GM12892 (cell line): ENCODE data around the gene OMG.
"Not testable (repeated sequence)": the region's sequence is repeated elsewhere in the genome, so short reads cannot be mapped to it uniquely, and the experiment has no call there.

Source experiments
- DNase-seq: peaks from one replicate; pipeline ENCODE4 v3.0.0; 2011; ENCODE audit not compliant: insufficient read length
- FAIRE-seq: peaks from 2 replicates; lab custom pipeline; 2011; peaks lifted over from hg19 to GRCh38; lab: Jason Lieb, UNC
- POLR2A ChIP-seq: IDR thresholded peaks from 2 replicates; pipeline ENCODE4 v1.6.1; 2011; ENCODE audit warnings: low read depth, low read length, control low read depth
- POLR2AphosphoS5 ChIP-seq: IDR thresholded peaks from 2 replicates; pipeline ENCODE4 v1.6.1; 2011; ENCODE audit warnings: low read depth, low read length, control low read depth
- TAF1 ChIP-seq: IDR thresholded peaks from 2 replicates; pipeline ENCODE4 v1.6.1; 2011; ENCODE audit warnings: low read depth, mild to moderate bottlenecking, control low read depth, low read length, borderline replicate concordance

OMG gene

DNA sequence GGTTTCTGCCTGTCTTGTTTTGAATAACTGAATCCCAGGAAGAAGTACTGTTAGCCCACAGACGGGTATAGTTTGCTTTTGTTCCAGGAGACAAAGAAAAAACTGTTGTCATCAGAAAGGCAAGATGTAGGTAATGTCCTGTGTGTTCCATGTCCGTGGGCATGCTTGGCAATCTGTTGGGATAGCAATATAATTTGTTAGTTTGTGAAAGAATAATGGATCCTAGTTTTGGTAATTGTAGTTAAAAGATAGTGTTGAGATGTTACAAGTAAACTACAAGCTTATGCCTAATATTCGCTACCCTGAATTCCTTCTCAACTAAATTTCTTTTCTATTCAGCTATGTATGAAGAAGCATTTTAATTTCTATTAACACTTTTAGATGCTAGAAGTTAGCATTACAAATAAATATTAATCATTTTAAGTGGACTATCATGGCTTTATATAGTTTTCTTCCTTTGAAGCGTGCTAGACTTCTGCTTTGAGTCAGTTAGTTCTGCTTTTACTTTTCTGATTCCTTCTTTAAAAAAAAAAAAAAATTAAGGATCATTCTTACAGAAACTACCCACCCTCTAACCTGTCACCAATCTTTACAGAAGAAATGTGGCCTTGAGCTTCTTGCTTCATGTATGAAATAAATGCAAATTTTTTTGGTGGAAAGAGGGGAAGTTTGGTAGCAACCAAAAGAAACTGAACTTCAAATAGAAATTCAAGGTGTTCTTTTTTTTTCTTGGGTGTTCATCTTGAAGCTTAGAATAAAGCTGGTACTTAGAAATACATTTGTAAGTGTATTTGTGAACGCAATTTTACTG is 22.0 kb upstream of the OMG start:
- no peak for DNase-seq
- TF ChIP-seq TAF1, result no peak
- FAIRE-seq, result peak; percentile 96

DNA sequence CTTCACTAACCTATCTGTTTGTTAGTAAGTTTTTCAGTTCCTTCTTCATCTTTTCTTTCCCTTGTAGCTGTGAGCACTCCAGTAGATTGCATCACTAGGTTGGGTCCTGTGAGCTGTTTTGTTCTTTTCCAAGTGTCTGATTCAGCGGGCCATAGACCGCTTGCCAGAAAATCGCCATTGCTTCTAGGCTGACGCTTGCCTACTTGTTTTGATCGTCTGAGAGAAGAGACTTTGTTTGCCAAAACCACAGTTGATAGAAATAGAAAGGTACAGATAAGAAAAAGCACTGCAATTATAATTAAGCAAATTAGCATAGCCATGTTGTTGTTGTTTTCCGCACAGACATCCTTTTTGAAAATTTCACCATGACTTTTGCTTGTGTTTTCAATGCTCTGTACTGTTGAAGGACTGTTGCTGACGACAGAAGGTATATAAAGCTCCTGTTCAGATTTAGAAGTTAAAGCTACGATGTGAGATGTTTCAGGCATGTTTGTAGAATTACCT is 21.3 kb upstream of the OMG start:
- DNase-seq (no peak), FAIRE-seq (no peak)
- 0 out of 2 replicates have a peak, but pooled peaks have one; percentile 30 for TF ChIP-seq POLR2AphosphoS5
- TF ChIP-seq TAF1, result no peak

DNA sequence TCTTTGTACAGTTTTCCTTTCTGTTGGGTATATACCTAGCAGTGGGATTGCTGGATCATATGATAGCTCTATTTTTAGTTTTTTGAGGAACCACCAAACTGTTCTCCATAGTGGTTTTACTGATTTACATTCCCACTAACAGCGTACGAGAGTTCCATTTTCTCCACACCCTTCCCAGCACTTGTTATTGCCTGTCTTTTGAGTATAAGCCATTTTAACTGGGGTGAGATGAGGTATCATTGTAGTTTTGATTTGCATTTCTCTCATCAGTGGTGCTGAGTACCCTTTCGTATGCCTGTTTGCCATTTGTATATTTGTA is 17.7 kb upstream of the OMG start:
- FAIRE-seq, result peak; percentile 71
- TF ChIP-seq POLR2AphosphoS5, result no peak
- TF ChIP-seq TAF1, result no peak
- TF ChIP-seq POLR2A, result no peak
- DNase-seq, result no peak

DNA sequence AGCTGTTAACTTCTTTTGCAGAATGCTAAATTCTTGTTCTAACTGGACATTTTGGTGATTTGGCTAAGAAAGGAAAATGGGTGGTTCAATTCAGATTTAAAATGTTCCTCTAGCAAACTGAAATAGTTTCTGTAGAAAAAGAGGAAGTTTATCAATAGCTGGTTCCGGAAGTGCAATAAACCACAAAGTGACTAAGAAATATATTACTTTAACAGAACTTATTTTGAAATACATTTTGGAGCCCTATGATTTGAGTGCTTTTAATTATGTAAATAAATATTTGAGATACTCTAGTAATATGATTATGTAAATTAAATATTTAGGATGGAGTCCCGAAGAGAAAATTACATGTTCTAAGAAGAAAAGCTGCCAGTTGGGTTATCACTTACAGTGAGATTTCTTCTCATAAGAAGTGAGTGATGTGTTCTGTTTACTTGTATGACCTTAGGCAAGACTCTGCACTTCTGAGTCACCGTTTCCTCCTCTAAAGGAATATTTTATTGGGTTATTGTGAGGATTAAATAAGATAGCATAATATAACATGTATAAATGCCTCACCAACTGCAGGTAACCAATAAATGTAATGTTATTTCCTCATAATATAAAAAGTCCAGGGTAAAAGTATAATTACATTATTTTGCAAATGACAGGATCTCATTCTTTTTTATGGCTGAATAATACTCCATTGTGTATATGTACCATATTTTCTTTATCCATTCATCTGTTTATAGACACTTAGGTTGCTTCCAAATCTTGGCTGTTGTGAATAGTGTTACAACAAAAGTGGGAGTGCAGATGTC is 17.1 kb upstream of the OMG start, which contains the start of gene EVI2B:
Gene EVI2B (minus strand): TSS at position 73 of the 800 bp plus-strand sequence. CDS start 8,445 bp downstream, outside the sequence.
- peak; percentile 14 for FAIRE-seq
- DNase-seq, result no peak
- TF ChIP-seq POLR2AphosphoS5 (peak; percentile 42; the same call in 1 of the 2 replicates), POLR2A (0 out of 2 replicates have a peak, but pooled peaks have one; percentile 37), TAF1 (no peak)

DNA sequence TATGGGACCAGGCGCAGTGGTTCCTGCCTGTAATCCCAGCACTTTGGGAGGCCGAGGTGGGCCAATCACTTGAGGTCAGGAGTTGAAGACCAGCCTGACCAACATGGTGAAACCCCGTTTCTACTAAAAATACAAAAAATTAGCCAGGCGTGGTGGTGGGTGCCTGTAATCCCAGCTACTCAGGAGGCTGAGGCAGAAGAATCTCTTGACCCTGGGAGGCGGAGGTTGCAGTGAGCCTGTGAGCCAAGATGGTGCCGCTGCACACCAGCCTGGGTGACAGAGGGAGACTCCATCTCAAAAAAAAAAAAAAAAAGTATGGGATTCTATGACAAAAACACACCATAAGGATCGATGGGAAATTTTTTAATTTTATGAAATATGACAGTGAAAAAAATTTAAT is 15.2 kb upstream of the OMG start:
- not testable (repeated sequence) for DNase-seq
- peak; percentile 78 for FAIRE-seq

DNA sequence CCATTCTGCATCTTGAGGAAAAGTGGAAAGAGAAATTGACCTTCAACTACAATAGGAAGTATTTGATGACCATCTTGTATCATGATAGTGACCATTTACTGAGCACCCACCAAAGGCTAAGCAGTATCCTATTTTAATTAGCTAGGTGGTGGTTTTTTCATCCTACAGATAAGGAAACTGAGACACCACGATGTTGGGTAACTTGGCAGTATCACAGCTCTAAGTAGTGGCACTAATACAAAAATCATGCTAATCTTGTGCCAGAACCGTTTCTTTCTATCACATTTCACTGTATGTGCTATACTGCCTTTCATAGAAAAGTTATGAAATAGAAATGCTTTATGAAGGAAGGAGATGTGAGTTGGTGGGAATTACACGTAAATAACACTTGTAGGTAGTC is 14.5 kb upstream of the OMG start:
- DNase-seq, result no peak
- TF ChIP-seq TAF1, result no peak
- no peak for TF ChIP-seq POLR2AphosphoS5
- TF ChIP-seq POLR2A, result no peak
- peak; percentile 78 for FAIRE-seq

DNA sequence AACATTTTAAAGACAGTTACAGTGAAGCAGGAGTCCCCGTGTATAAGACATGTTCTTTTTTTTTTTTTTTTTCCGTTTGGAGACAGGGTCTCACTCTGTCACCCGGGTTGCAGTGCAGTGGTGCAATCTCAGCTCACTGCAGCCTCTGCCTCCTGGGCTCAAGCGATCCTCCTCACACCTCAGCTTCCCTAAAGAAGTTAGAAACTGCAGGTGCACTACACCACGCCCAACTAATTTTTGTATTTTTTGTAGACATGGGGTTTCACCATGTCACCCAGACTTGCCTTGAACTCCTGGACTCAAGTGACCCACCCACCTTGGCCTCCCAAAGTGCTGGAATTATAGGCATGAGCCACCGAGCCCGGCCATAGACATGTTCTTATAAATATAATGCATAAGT is 13.8 kb upstream of the OMG start:
- no peak for TF ChIP-seq TAF1
- TF ChIP-seq POLR2A, result no peak; the same call in 1 of the 2 replicates
- TF ChIP-seq POLR2AphosphoS5, result no peak
- FAIRE-seq, result peak; percentile 83
- DNase-seq, result no peak

DNA sequence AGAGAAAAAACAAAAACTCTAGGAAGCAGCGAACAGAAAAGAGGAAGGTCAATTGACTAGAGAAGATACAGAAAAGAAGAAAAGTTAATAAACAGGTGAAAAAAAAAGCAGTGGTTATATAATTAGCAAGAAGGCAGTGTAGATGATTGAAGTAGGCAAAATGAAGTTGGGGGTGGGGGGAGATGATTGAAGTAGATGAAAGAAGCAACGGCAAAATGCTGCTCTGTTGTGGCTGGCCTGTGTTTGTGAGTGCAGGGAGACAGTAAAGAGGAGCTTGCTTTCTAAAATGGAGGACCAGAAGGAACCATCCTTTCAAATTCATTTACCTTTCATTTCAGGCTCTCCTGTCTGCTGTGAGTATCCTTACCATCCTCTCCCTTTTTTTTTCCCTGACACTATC is 13.2 kb upstream of the OMG start:
- TF ChIP-seq POLR2A, result no peak
- no peak for TF ChIP-seq POLR2AphosphoS5
- TF ChIP-seq TAF1, result no peak
- peak; percentile 86 for FAIRE-seq
- DNase-seq, result no peak

DNA sequence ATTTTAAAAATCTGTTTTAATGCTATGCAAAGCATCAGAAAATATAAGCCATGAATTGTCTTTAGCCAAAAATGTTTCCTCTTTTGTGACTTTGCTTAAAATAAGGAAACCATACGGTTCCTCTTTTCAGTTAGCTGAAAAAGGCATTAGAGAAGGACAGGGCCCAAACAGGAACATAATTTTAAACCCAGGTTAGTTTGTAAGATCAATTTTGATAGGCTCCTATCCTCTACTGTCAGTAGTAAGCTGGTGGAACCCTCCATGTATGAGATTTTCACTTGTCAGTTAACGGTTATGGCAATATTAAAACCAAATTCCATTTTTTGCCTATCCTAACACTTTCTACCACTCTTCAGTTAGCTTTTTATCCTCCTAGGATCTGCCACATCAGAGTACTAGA is 12.5 kb upstream of the OMG start:
- DNase-seq (no peak), FAIRE-seq (peak; percentile 96)
- TF ChIP-seq POLR2AphosphoS5 (no peak), TAF1 (no peak), POLR2A (no peak)

DNA sequence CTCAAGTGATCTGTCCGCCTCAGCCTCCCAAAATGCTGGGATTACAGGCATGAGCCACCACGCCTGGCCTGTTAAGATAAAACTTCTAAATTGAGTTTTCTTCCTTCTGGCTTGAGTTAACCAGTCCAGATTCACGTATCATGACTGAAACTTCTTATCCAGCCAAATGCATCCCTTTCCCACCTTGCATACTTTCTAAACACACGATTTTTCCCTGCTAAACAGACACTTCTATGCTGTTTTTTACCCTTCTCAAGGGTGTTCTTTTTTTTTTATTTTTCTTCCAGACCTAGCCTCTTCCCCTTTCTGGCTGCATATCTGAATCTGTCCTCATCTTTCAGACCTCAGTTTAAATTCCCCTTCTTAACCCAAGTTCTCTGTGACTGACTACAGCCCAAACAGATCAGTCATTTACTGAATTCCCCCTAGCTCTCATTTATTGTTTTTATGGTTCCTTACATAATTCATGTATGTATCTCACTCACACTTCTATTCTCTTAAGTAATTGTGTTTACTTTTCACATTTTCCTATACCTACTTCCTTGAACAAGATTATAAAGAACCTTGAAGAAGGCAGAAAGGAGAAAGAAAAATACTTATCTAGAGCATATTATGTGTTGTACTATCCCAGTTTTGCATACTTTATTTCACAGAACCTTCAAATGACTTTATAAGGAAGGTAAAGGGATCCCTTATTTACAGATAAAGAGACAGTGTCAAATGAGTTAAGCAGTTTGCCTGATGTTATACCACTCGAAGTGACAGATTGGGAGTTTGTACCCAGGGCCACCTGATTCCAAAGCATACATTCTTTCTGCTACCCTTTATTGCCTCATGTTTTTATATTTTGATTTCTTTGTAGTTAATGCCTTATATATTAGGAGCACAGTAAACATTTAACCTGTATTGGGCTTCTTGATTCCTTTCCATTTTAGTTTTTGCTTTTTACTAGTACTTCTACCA is 11.6 kb upstream of the OMG start:
- FAIRE-seq (peak; percentile 96), DNase-seq (no peak)
- TF ChIP-seq POLR2A (no peak), POLR2AphosphoS5 (no peak; the same call in 1 of the 2 replicates), TAF1 (no peak)

DNA sequence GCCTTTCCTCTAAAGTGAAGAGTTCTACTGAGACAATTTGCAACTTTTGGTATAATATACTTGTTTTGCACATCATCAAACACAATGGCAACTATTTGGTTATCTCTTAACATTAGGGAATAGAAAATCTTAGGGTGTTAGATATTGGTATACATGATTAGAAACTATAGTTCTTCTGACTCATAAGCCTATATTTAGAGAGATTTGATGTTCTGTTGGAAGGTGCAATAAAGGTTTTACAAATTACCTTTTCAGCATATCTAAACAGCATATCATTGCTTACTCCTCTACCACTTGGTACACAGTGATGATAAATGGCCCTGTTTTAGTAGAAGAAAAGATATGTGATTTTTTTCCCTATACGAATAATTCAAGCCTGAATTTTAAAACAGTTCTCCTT is 10.6 kb upstream of the OMG start:
- TF ChIP-seq TAF1 (no peak), POLR2A (no peak), POLR2AphosphoS5 (no peak)

DNA sequence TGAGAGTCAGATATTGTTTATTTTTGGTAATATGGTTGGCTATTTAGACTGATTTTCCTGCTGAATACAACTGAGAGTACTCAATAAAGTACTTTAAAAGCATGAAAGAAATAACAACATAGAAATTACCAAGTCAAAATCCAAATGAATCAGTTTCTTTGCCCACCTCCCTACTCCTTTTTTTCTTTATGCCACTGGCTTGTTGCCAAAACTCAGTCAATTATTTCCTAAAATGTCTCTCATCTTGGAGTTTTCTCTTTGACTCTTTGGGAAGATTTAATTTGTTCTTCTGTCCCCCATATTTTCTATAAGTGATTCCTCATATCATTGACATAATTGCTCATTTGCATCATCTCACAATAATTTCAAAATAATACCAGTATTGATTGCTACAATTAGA is 2.6 kb upstream of the OMG start:
- FAIRE-seq, result no peak
- TF ChIP-seq POLR2A, result no peak
- TF ChIP-seq POLR2AphosphoS5, result no peak
- TF ChIP-seq TAF1, result no peak

More for the DNA sequence above, 10.6 kb upstream of the OMG start:
- FAIRE-seq (no peak), DNase-seq (no peak)

More for the DNA sequence above, 2.6 kb upstream of the OMG start:
- DNase-seq, result no peak
